H1 (cell line): ENCODE measurements around the gene PLEKHN1. TPM values are rescaled to one million over a fixed set of nuclear protein-coding genes. Genes with fewer than 3 reads are reported as not detected.

Experiments
- ATF2 ChIP-seq: IDR thresholded peaks from 2 replicates; pipeline ENCODE4 v1.6.1; 2012; ENCODE audit warnings: low read length, inconsistent platforms
- BACH1 ChIP-seq: IDR thresholded peaks from 2 replicates; pipeline ENCODE4 v1.6.1; 2012; ENCODE audit warnings: low read length, improper control_type of control experiment
- BCL11A ChIP-seq, 2 experiments: IDR thresholded peaks; one replicate each; pipeline ENCODE4 v1.6.1; 2011; ENCODE audit warnings: low read depth in 2 of 2, low read length in 2 of 2, mild to moderate bottlenecking in 2 of 2
- CBX5 ChIP-seq: fragments of 300-800, 300-1000 bp; sonication (generic); IDR thresholded peaks from 2 replicates; pipeline ENCODE4 v1.7.1; 2016; ENCODE audit warnings: antibody characterized with exemption, low read length, low read depth
- CHD7 ChIP-seq: fragments of 300-600 bp; sonication (generic); IDR thresholded peaks from 2 replicates; pipeline ENCODE4 v1.7.1; 2012; ENCODE audit warnings: low read length, moderate library complexity, mild to moderate bottlenecking, inconsistent platforms; ENCODE audit not compliant: insufficient replicate concordance
- POLR2AphosphoS5 ChIP-seq: IDR thresholded peaks from 2 replicates; pipeline ENCODE4 v1.6.1; 2011; ENCODE audit warnings: low read depth, low read length
- RBBP5 ChIP-seq: IDR thresholded peaks from 2 replicates; pipeline ENCODE4 v1.7.1; 2012; ENCODE audit warnings: low read depth, mild to moderate bottlenecking, inconsistent platforms, low read length, moderate library complexity, borderline replicate concordance
- RNF2 ChIP-seq: fragments of 200-900, 300-1000 bp; sonication (generic); IDR thresholded peaks from 2 replicates; pipeline ENCODE4 v1.7.1; 2016; ENCODE audit warnings: borderline replicate concordance, low read depth, mild to moderate bottlenecking, antibody characterized with exemption, low read length; ENCODE audit not compliant: poor library complexity, severe bottlenecking; ENCODE audit errors: missing control alignments
- polyA plus RNA-seq, 7 experiments: library from polyadenylated mRNA; depleted of rRNA in 3 of 7; stranded (reverse) in 5 of 7; unstranded in 2 of 7; fragments of >200 nt in 5 of 7; fragments of 200-250 nt in 2 of 7; gene quantifications; 1 replicate in 5 of 7; 2 replicates in 1 of 7; 4 replicates in 1 of 7; pipeline versions ENCODE4 v1.2.1 to v1.2.3, GENCODE V29; 2011 to 2013; ENCODE audit warnings: missing spikeins in 2 of 7, mixed read lengths in 2 of 7
- total RNA-seq: library from RNA; stranded (reverse); fragmentation: NEBNext Ultra II Directional; extraction: Animal tissue kit (Norgen Biotek cat#: 25700); gene quantifications from 2 replicates; pipeline ENCODE4 v1.2.1, GENCODE V29; 2021

Gene PLEKHN1
- total and polyA plus RNA-seq, 2 of the 8 experiments (the other 6 are each of a cell fraction or from before 2014, with no cell fraction given) = 0.39 to 1.5 TPM

- TF ChIP-seq CHD7 (no peak), RNF2 (no peak), POLR2AphosphoS5 (no peak), BACH1 (no peak), ATF2 (no peak), RBBP5 (no peak), CBX5 (no peak), BCL11A (IDR thresholded peaks at IDR 0.05; ENCODE audit: low read depth in 2 of 2, low read length in 2 of 2) (no peak)
Measured at GRCh38 chr1:972726-973458, 6.6 kb downstream of the PLEKHN1 start (continued).
